AG10803 (cell line): ENCODE measurements around the gene ZCCHC17.
A peak's percentile ranks its signal among the peaks of the same experiment; 100 is the strongest.

Experiments used
- DNase-seq: peaks from one replicate; pipeline ENCODE4 v3.0.0; 2010; ENCODE audit warnings: low read depth
- H3K4me3 ChIP-seq: 2 replicates; pipeline ENCODE4 v1.5.1; 2011; ENCODE audit warnings: mild to moderate bottlenecking, low read length, control low read depth
- CTCF ChIP-seq: conservative IDR thresholded peaks from 2 replicates; pipeline ENCODE4 v1.5.1; 2011; ENCODE audit warnings: mild to moderate bottlenecking, low read length, control low read depth, inconsistent platforms

The ZCCHC17 gene

GRCh38 chr1:31308036-31308435 is 11.2 kb downstream of the ZCCHC17 start:
- TF ChIP-seq CTCF, result no peak
- H3K4me3 ChIP-seq, result no peak overlapping the region
- no peak for DNase-seq

- peak; percentile 89 for DNase-seq
- no peak for TF ChIP-seq CTCF
These were observed 13.4 kb downstream of the ZCCHC17 start for GRCh38 chr1:31310198-31310597.

GRCh38 chr1:31315902-31316301 is 19.1 kb downstream of the ZCCHC17 start:
- TF ChIP-seq CTCF, result no peak
- DNase-seq, result no peak
- no peak overlapping the region for H3K4me3 ChIP-seq

More at GRCh38 chr1:31310198-31310597, 13.4 kb downstream of the ZCCHC17 start:
- no peak overlapping the region for H3K4me3 ChIP-seq

- no peak for TF ChIP-seq CTCF
- H3K4me3 ChIP-seq, result no peak overlapping the region
- no peak for DNase-seq
These were observed 21.3 kb downstream of the ZCCHC17 start for GRCh38 chr1:31318146-31318545.

- H3K4me3 ChIP-seq, result no peak overlapping the region
- no peak for TF ChIP-seq CTCF
These were observed 27.3 kb downstream of the ZCCHC17 start for GRCh38 chr1:31324093-31324492.

GRCh38 chr1:31324992-31325391 is 28.2 kb downstream of the ZCCHC17 start:
- H3K4me3 ChIP-seq, result no peak overlapping the region
- no peak for DNase-seq
- no peak for TF ChIP-seq CTCF

More at GRCh38 chr1:31324093-31324492, 27.3 kb downstream of the ZCCHC17 start:
- DNase-seq, result no peak

GRCh38 chr1:31326461-31326860 is 29.6 kb downstream of the ZCCHC17 start:
- no peak for DNase-seq
- H3K4me3 ChIP-seq, result no peak overlapping the region
- TF ChIP-seq CTCF, result no peak
